Neural progenitor cell (in vitro differentiated cells): Measurements from ENCODE around the gene FSTL4.

ENCODE experiments used
- EZH2 ChIP-seq: fragments of 200-600 bp; sonication (generic); IDR thresholded peaks from 2 replicates; pipeline ENCODE4 v1.6.1; 2017; ENCODE audit warnings: antibody characterized with exemption, mild to moderate bottlenecking, moderate library complexity
- EZH2phosphoT487 ChIP-seq: fragments of 200-600 bp; sonication (generic); IDR thresholded peaks from 2 replicates; pipeline ENCODE4 v1.6.1; 2017; ENCODE audit warnings: antibody characterized with exemption
- TF ChIP-seq, protein P1 (sequence below): fragments of 200-600 bp; sonication (generic); IDR thresholded peaks from 2 replicates; pipeline ENCODE4 v1.5.1; 2017; ENCODE audit warnings: antibody characterized with exemption, mild to moderate bottlenecking

GRCh38 chr5:133661389-133661788 is 49.0 kb upstream of the FSTL4 start:
- TF ChIP-seq EZH2 = no peak
- TF ChIP-seq, protein P1, sequence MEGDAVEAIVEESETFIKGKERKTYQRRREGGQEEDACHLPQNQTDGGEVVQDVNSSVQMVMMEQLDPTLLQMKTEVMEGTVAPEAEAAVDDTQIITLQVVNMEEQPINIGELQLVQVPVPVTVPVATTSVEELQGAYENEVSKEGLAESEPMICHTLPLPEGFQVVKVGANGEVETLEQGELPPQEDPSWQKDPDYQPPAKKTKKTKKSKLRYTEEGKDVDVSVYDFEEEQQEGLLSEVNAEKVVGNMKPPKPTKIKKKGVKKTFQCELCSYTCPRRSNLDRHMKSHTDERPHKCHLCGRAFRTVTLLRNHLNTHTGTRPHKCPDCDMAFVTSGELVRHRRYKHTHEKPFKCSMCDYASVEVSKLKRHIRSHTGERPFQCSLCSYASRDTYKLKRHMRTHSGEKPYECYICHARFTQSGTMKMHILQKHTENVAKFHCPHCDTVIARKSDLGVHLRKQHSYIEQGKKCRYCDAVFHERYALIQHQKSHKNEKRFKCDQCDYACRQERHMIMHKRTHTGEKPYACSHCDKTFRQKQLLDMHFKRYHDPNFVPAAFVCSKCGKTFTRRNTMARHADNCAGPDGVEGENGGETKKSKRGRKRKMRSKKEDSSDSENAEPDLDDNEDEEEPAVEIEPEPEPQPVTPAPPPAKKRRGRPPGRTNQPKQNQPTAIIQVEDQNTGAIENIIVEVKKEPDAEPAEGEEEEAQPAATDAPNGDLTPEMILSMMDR = no peak
- no peak for TF ChIP-seq EZH2phosphoT487
